ENCODE results near the gene DCBLD2. TPM values are rescaled to one million over a fixed set of nuclear protein-coding genes. Genes with fewer than 3 reads are reported as not detected.
A peak's percentile ranks its signal among the peaks of the same experiment; 100 is the strongest.

Gene DCBLD2
- total RNA-seq, 4 donors from 2014 or later: 46.0 to 74.3 (median 54.6) TPM

GRCh38 chr3:98759629-98760028 is 141.9 kb downstream of the DCBLD2 start:
- no peaks in the 10 kb centered on the region for H3K36me3 ChIP-seq
- H3K4me1 ChIP-seq: peaks cover 31 to 35% of the 10 kb centered on the region in 2 donors
- WGBS, 2 donors: 91 to 94% methylated on average over 2 of the region's 2 CpGs
- no peaks in the 10 kb centered on the region for H3K9me3 ChIP-seq
- no peaks in the 10 kb centered on the region for H3K27me3 ChIP-seq
- TF ChIP-seq CTCF (IDR thresholded peaks at IDR 0.05): no peak
- TF ChIP-seq POLR2A (IDR thresholded peaks at IDR 0.05): no peak
- intact Hi-C loops (cut with DNase I): no loop called here
- no peak overlapping the region for H3K27ac ChIP-seq
- DNase-seq: no peak
- no peak overlapping the region for H3K4me3 ChIP-seq (replicated peaks in 1 of 3)

- H3K36me3 ChIP-seq: no peaks in the 10 kb centered on the region
- peaks cover 2% of the 10 kb centered on the region in 2 donors for H3K4me1 ChIP-seq
- DNase-seq: no peak
- no peaks in the 10 kb centered on the region for H3K9me3 ChIP-seq
- 79 to 84% methylated on average over 4 of the region's 4 CpGs for WGBS, 2 donors
- intact Hi-C loops (cut with DNase I): no loop called here
- no peak for TF ChIP-seq POLR2A (IDR thresholded peaks at IDR 0.05)
- TF ChIP-seq CTCF (IDR thresholded peaks at IDR 0.05): no peak
- no peak overlapping the region for H3K27ac ChIP-seq
- H3K4me3 ChIP-seq (replicated peaks in 1 of 3): no peak overlapping the region
- no peaks in the 10 kb centered on the region for H3K27me3 ChIP-seq
Observed at GRCh38 chr3:98755601-98756000, 145.9 kb downstream of the DCBLD2 start.

GRCh38 chr3:98754483-98754882 is 147.0 kb downstream of the DCBLD2 start:
- TF ChIP-seq POLR2A (IDR thresholded peaks at IDR 0.05) (no peak), CTCF (IDR thresholded peaks at IDR 0.05) (no peak)
- no peaks in the 10 kb centered on the region for H3K27me3 ChIP-seq
- no peaks in the 10 kb centered on the region for H3K36me3 ChIP-seq
- no peak overlapping the region for H3K4me3 ChIP-seq (replicated peaks in 1 of 3)
- no peak overlapping the region for H3K27ac ChIP-seq
- no peaks in the 10 kb centered on the region for H3K9me3 ChIP-seq
- H3K4me1 ChIP-seq: peaks cover 4 to 6% of the 10 kb centered on the region in 2 donors
- WGBS, 2 donors: 66 to 78% methylated on average over 3 of the region's 3 CpGs
- intact Hi-C loops (cut with DNase I): no loop called here
- no peak for DNase-seq

GRCh38 chr3:98750276-98750919 is 151.1 kb downstream of the DCBLD2 start:
- intact Hi-C loops (cut with DNase I): no loop called here
- Histone ChIP-seq H3K4me3 (replicated peaks in 1 of 3) (no peak overlapping the region), H3K27me3 (no peaks in the 10 kb centered on the region), H3K9me3 (no peaks in the 10 kb centered on the region), H3K36me3 (no peaks in the 10 kb centered on the region), H3K4me1 (peaks cover 4 to 6% of the 10 kb centered on the region in 2 donors), H3K27ac (no peak overlapping the region)
- DNase-seq: no peak
- 90 to 97% methylated on average over 1 of the region's 1 CpG for WGBS, 2 donors
- no peak for TF ChIP-seq POLR2A (IDR thresholded peaks at IDR 0.05)
- TF ChIP-seq CTCF (IDR thresholded peaks at IDR 0.05): no peak

- TF ChIP-seq POLR2A (IDR thresholded peaks at IDR 0.05) (no peak), CTCF (IDR thresholded peaks at IDR 0.05) (no peak)
- peak overlapping the region in 1 of 3 donors; percentile 8 for H3K27ac ChIP-seq
- peaks cover 8 to 9% of the 10 kb centered on the region in 2 donors for H3K4me1 ChIP-seq
- WGBS, 2 donors: 45 to 52% methylated on average over 4 of the region's 4 CpGs
- no peaks in the 10 kb centered on the region for H3K27me3 ChIP-seq
- H3K36me3 ChIP-seq: no peaks in the 10 kb centered on the region
- no peak for DNase-seq
- intact Hi-C loops (cut with DNase I): no loop called here
- H3K4me3 ChIP-seq (replicated peaks in 1 of 3): no peak overlapping the region
- H3K9me3 ChIP-seq: no peaks in the 10 kb centered on the region
Observed at GRCh38 chr3:98746882-98747281, 154.6 kb downstream of the DCBLD2 start.
